ENCODE results near the gene GOLGA8R. TPM values are rescaled to one million over a fixed set of nuclear protein-coding genes. Genes with fewer than 3 reads are reported as not detected.
"Not testable (repeated sequence)": the region's sequence is repeated elsewhere in the genome, so short reads cannot be mapped to it uniquely, and the experiment has no call there.

GOLGA8R gene
- total RNA-seq, 1 donor from 2014 or later, result 4.3 TPM

- intact Hi-C loops (cut with DNase I); DNase-seq; ATAC-seq (ENCODE audit: poor library complexity): not testable (repeated sequence)
Observed at GRCh38 chr15:30361404-30361803, 52.7 kb downstream of the GOLGA8R start.

- ATAC-seq (ENCODE audit: poor library complexity); DNase-seq; intact Hi-C loops (cut with DNase I): not testable (repeated sequence)
Observed at GRCh38 chr15:30360990-30361389, 53.1 kb downstream of the GOLGA8R start.

- DNase-seq; intact Hi-C loops (cut with DNase I); ATAC-seq (ENCODE audit: poor library complexity): not testable (repeated sequence)
Observed at GRCh38 chr15:30355043-30355442, 59.0 kb downstream of the GOLGA8R start.

Other genes with a start within 250 kb of the GOLGA8R start
- 0.22 TPM for gene CHRFAM7A, start 20.7 kb downstream of the GOLGA8R start, total RNA-seq
- 1.4 TPM for gene GOLGA8Q, start 137.8 kb upstream of the GOLGA8R start, total RNA-seq
- gene GOLGA8H, start 189.8 kb upstream of the GOLGA8R start, total RNA-seq, result not detected